GM21576 (cell line): ENCODE data around the gene PDLIM7.

Source experiments
- ATAC-seq: cut with Tn5 transposase; IDR thresholded peaks from one replicate; pipeline ENCODE4 v1.9.1; 2021; ENCODE audit warnings: mild to moderate bottlenecking, moderate library complexity; ENCODE audit not compliant: unreplicated experiment

The PDLIM7 gene

GRCh38 chr5:177458912-177459350, 38.5 kb downstream of the PDLIM7 start:
- no peak for ATAC-seq

DNA sequence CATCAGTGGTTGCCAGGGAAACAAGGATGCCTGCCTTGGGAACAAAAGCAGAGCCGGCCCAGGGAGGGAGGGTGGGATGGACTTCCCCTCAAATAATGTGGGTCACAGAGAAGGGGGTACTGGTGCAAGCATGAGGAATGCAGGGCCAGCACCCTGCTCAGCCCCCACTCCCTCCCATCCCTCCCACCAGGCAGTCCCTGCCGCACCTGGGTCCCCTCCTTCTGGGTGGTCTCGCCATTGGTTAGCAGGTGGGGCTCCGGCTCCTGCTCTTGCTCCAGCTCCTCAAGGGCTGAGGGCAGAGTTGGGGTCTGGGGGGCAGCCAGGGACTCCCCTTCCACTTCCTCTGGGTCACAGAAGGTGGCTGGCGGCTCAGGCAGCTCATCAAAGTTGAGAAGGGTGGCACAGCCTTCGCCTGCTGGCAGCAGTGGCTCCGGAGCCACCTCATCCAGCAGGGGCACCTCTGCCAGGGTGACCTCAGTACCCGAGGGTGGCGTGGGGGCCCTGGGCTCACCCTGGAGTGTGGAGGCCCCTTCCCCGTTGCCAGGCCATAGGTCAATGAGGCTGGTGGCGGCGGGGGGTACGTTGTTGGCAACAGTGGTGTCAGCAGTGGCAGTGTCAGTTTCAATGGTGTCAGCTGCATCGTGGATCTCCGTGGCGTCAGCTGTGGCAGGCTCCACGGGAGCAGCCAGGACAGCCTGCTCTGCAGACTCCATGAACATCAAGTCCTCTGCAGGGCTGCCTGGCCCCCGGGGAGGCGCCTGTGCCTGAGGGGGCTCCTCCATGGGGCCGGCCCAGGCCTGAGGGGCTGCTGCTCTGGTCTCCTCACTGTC, 39.3 kb downstream of the PDLIM7 start:
- no peak for ATAC-seq

- peak; percentile 28 for ATAC-seq
Observed at GRCh38 chr5:177456976-177457851, 40.2 kb downstream of the PDLIM7 start.

DNA sequence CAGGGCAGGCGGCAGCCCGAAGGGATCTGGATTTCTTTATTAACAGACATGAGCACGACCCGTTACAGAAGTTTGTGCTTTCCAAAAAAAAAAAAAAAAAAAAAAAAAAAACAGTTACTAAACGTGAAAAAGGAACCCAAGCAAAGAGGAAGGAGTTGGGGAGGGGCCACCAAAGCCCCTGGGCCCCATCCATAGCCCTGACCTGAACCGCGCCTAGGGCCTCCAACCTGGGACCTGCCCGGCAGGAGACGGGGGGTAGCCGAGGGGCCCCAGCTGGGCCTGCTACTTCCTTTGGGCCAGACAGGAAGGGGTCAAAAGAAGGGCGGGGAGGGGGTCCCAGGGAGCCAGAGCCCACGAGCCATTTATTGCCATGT, 40.8 kb downstream of the PDLIM7 start:
- no peak for ATAC-seq

GRCh38 chr5:177455661-177456590, 41.5 kb downstream of the PDLIM7 start:
- ATAC-seq: peak; percentile 8

DNA sequence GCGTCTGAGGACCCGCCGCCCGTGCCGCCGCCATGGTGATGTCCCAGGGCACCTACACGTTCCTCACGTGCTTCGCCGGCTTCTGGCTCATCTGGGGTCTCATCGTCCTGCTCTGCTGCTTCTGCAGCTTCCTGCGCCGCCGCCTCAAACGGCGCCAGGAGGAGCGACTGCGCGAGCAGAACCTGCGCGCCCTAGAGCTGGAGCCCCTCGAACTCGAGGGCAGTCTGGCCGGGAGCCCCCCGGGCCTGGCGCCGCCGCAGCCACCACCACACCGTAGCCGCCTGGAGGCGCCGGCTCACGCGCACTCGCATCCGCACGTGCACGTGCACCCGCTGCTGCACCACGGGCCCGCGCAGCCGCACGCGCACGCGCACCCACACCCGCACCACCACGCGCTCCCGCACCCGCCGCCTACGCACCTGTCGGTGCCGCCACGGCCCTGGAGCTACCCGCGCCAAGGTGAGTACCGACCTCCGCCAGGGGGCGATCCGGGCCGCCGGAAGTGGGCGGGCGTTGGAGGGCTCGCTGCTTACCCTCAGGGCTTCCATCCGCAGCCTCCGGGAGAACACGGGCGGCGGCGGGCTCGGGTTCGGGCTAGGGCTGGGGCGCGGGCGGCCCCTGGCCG, 42.3 kb downstream of the PDLIM7 start:
- peak; percentile 44 for ATAC-seq

GRCh38 chr5:177454397-177455035, 42.9 kb downstream of the PDLIM7 start:
- ATAC-seq: peak; percentile 44

DNA sequence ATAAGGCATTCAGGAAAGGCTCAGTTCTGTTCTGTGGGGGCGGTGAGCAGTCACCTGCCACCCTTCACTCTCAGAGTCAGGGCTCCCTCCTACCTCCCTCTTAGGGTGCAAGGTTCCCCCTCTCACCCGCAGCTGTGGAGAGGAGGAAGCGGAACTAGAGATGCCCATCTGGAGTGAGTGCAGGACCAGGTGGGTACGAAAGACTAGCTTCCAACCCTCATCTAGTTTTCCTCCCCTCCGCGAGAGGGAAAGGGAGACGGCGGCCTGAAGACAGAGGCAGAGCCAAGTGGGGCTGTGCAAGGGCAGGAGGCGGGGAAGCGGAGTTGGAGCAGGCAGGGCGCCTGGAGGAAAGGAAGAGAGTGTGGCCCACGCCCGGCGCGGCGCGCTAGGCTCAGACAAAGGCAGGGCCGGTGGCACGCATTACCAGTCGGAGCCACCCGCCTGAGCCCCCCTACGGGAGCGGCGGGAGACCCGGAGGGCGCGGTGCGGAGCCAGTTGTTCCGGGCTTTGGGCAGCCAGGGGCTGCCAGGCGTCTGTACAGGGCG, 43.5 kb downstream of the PDLIM7 start:
- peak; percentile 3 for ATAC-seq

GRCh38 chr5:177452688-177453638, 44.4 kb downstream of the PDLIM7 start:
- ATAC-seq: no peak

DNA sequence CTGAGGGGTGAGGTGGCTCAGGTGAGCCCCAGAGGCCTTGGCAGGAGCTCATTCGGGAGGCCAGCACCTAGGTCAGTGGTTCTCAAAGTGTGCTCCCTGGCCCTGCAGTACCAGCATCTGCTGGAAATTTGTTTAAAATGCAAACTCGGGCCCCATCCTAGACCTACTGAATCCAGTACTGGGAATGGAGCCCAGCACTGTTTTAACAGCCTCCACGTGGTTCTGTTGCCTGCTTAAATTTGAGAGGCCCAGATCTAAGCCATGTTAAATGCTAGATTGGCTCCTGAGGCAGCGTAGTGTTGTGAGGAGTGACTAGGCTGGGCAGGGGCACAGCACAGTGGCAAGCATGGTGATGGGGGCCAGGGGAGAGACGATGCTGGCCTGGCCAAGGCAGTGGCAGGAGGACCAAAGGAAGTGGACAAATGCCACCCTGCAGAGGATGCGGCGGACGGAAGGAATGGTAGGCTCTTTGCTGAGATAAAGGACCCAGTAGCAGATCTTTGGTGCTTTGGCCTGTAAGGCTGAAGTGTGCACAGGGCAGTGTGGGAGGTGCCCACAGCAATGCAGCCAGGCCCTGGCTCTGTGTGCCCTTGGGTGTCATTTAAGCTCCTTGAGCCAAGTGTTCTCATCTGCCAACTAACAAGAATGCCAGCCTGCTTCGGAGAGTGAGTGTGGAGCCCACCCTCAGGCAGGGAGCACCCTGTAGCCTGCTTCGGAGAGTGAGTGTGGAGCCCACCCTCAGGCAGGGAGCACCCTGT, 46.6 kb downstream of the PDLIM7 start:
- ATAC-seq: no peak

DNA sequence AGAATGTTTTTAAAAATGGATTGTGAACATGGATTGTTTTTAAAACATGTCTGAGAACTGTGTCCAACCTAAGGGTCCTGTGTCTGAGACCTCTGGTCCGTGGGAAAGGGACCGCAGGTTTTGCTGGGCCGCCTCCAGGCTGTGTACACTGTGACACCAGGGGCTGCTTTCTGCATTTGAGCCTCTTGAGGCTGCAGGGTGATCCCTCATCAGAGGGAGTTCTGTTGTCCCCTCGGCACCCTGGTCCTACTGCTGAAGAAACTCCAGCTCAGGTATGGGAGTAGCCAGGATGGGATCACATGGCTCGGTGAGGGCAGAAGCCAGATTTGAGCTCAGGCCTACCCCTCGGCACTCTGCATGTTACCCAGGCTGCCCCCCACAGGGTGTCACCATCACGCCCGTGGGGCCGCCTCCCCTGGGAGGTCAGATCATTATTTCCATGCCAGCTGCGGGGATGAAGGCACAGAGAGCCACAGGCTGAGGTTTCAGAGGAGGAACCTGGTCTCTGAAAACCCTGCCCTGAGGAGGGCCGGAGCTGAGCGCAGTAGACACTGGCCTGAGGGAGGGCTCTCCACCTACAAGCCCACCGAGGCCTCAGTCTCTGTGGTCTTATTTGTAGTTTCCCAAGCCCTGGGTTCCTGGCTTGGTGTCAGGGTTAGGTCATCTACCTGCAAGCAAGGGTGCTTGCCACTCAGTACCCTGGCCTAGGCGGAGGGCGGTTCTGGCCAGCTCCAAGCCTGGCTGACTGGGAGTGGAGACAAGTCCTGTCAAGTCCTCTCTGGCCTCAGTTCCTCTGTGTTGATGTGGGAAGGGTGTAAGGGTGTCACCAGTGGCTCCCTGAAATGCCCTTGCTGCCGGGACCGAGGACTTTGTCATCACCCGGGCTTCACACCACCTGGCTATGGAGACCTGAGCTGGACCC, 48.0 kb downstream of the PDLIM7 start:
- ATAC-seq: no peak

- no peak for ATAC-seq
Observed at GRCh38 chr5:177448244-177448950, 49.0 kb downstream of the PDLIM7 start.

GRCh38 chr5:177447611-177448243, 49.7 kb downstream of the PDLIM7 start:
- no peak for ATAC-seq

GRCh38 chr5:177447066-177447610, 50.3 kb downstream of the PDLIM7 start:
- ATAC-seq: peak; percentile 29
